Trophoblast cell (in vitro differentiated cells and primary cell): ENCODE data around the gene TBC1D26.
"Not testable (repeated sequence)": the region's sequence is repeated elsewhere in the genome, so short reads cannot be mapped to it uniquely, and the experiment has no call there.

Experiments
- DNase-seq, 2 donors: peaks; one replicate each; pipeline ENCODE4 v3.0.0-alpha.2; 2016
- H2AFZ ChIP-seq: 2 replicates; pipeline ENCODE4 v1.6.1; 2013; ENCODE audit warnings: low read length, moderate library complexity, mild to moderate bottlenecking; ENCODE audit not compliant: insufficient read depth, poor library complexity
- H2AK5ac ChIP-seq: 2 replicates; pipeline ENCODE4 v1.6.1; 2013; ENCODE audit warnings: mild to moderate bottlenecking, low read length
- H2BK120ac ChIP-seq: 2 replicates; pipeline ENCODE4 v1.6.1; 2013; ENCODE audit warnings: low read length, mild to moderate bottlenecking, moderate library complexity; ENCODE audit not compliant: insufficient read depth, poor library complexity
- H2BK12ac ChIP-seq: 2 replicates; pipeline ENCODE4 v1.6.1; 2013; ENCODE audit warnings: mild to moderate bottlenecking, low read length, moderate library complexity
- H2BK5ac ChIP-seq: 2 replicates; pipeline ENCODE4 v1.6.1; 2013; ENCODE audit warnings: low read length, low read depth, moderate library complexity, mild to moderate bottlenecking; ENCODE audit not compliant: poor library complexity
- H3K14ac ChIP-seq: 2 replicates; pipeline ENCODE4 v1.6.1; 2013; ENCODE audit warnings: mild to moderate bottlenecking, low read length
- H3K18ac ChIP-seq: 2 replicates; pipeline ENCODE4 v1.6.1; 2013; ENCODE audit warnings: mild to moderate bottlenecking, low read length
- H3K23ac ChIP-seq: 2 replicates; pipeline ENCODE4 v1.6.1; 2013; ENCODE audit warnings: low read length
- H3K27ac ChIP-seq: 2 replicates; pipeline ENCODE4 v1.5.1; 2013; ENCODE audit warnings: low read depth, mild to moderate bottlenecking, inconsistent platforms, low read length, moderate library complexity
- H3K27me3 ChIP-seq: 2 replicates; pipeline ENCODE4 v1.6.1; 2013; ENCODE audit warnings: inconsistent platforms, mild to moderate bottlenecking, low read length, moderate library complexity; ENCODE audit not compliant: insufficient read depth
- H3K36me3 ChIP-seq, 2 experiments: 1 replicate in 1 of 2; 2 replicates in 1 of 2; pipeline ENCODE4 v1.6.1; 2013; ENCODE audit warnings: low read length in 2 of 2, mild to moderate bottlenecking in 2 of 2, moderate library complexity in 1 of 2; ENCODE audit not compliant: insufficient read depth in 2 of 2, control insufficient read depth in 1 of 2
- H3K4ac ChIP-seq: 2 replicates; pipeline ENCODE4 v1.6.1; 2013; ENCODE audit warnings: low read depth, mild to moderate bottlenecking, low read length, moderate library complexity
- H3K4me1 ChIP-seq, 2 experiments: 1 replicate in 1 of 2; 2 replicates in 1 of 2; pipeline ENCODE4 v1.6.1; 2013; ENCODE audit warnings: low read length in 2 of 2, mild to moderate bottlenecking in 2 of 2, moderate library complexity in 1 of 2; ENCODE audit not compliant: insufficient read depth in 2 of 2, control insufficient read depth in 1 of 2
- H3K4me2 ChIP-seq: 2 replicates; pipeline ENCODE4 v1.6.1; 2013; ENCODE audit warnings: inconsistent platforms, mild to moderate bottlenecking, low read length, moderate library complexity
- H3K4me3 ChIP-seq: 2 replicates; pipeline ENCODE4 v1.5.1; 2013; ENCODE audit warnings: mild to moderate bottlenecking, low read depth, low read length, inconsistent platforms
- H3K79me1 ChIP-seq: one replicate; pipeline ENCODE4 v1.6.1; 2013; ENCODE audit warnings: low read length
- H3K79me2 ChIP-seq: 2 replicates; pipeline ENCODE4 v1.6.1; 2013; ENCODE audit warnings: low read length, mild to moderate bottlenecking; ENCODE audit not compliant: control insufficient read depth, insufficient read depth, poor library complexity
- H3K9ac ChIP-seq: 2 replicates; pipeline ENCODE4 v1.6.1; 2013; ENCODE audit warnings: mild to moderate bottlenecking, low read length
- H3K9me3 ChIP-seq: 2 replicates; pipeline ENCODE4 v1.6.1; 2013; ENCODE audit warnings: low read depth, mild to moderate bottlenecking, control low read depth, inconsistent platforms, low read length; ENCODE audit not compliant: insufficient read depth
- H4K12ac ChIP-seq: 2 replicates; pipeline ENCODE4 v1.6.1; 2013; ENCODE audit warnings: low read depth, mild to moderate bottlenecking, low read length, moderate library complexity
- H4K8ac ChIP-seq: 2 replicates; pipeline ENCODE4 v1.6.1; 2013; ENCODE audit warnings: low read depth, mild to moderate bottlenecking, low read length, moderate library complexity
- H4K91ac ChIP-seq: one replicate; pipeline ENCODE4 v1.6.1; 2013; ENCODE audit warnings: low read depth, mild to moderate bottlenecking, low read length, moderate library complexity
- WGBS: extraction: QIAGEN DNeasy Blood & Tissue Kit; methylation state at CpG from one replicate; pipeline ENCODE4 v1.1.7; 2013; ENCODE audit warnings: missing lambda C conversion rate; ENCODE audit not compliant: insufficient read length, insufficient coverage; ENCODE audit errors: extremely low coverage; 5-methylcytosine and 5-hydroxymethylcytosine counted together

The TBC1D26 gene

DNA sequence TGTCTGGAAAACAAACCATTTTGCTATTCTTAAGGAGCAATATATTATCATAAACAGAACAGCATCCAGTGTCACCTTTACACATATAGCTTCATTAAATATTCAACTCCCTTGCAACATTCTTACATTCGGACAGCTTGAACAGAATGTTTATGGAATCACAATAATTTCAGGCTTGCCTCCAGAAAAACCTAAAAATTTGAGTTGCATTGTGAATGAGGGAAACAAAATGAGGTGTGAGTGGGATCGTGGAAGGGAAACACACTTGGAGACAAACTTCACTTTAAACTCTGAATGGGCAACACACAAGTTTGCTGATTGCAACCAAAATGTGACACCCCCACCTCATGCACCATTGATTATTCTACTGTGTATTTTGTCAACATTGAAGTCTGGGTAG lies 51.4 kb downstream of the TBC1D26 start:
- Histone ChIP-seq H2BK120ac (no peak overlapping the region), H4K91ac (no peak overlapping the region), H2BK12ac (no peak overlapping the region), H3K9ac (no peak overlapping the region), H3K4ac (no peak overlapping the region), H3K79me1 (peaks cover 3% of the 10 kb centered on the region), H2BK5ac (no peak overlapping the region), H3K4me2 (no peak overlapping the region), H4K8ac (no peak overlapping the region), H3K79me2 (no peaks in the 10 kb centered on the region), H3K36me3 (no peaks in the 10 kb centered on the region), H2AFZ (no peak overlapping the region), H3K23ac (no peak overlapping the region), H3K27ac (no peak overlapping the region), H3K4me3 (no peak overlapping the region), H3K9me3 (peaks cover 7% of the 10 kb centered on the region), H3K14ac (no peak overlapping the region), H4K12ac (no peak overlapping the region), H2AK5ac (no peak overlapping the region), H3K18ac (no peak overlapping the region), H3K27me3 (no peaks in the 10 kb centered on the region), H3K4me1 (no peaks in the 10 kb centered on the region)
- no peak for DNase-seq
- WGBS = no CpG with 5 or more reads among the region's 2 CpGs

- H3K79me1 ChIP-seq, H4K8ac ChIP-seq, H3K27ac ChIP-seq, H3K9me3 ChIP-seq, H3K4me1 ChIP-seq, H3K9ac ChIP-seq, H2AFZ ChIP-seq, H3K4me2 ChIP-seq, H4K91ac ChIP-seq, H3K18ac ChIP-seq, H3K23ac ChIP-seq, H2BK120ac ChIP-seq, H3K27me3 ChIP-seq, H3K4ac ChIP-seq, H3K14ac ChIP-seq, DNase-seq, H2BK5ac ChIP-seq, H2AK5ac ChIP-seq, H3K4me3 ChIP-seq, H2BK12ac ChIP-seq, H3K36me3 ChIP-seq, H4K12ac ChIP-seq, H3K79me2 ChIP-seq: not testable (repeated sequence)
- no CpG with 5 or more reads among the region's 2 CpGs for WGBS
Measured at GRCh38 chr17:15784351-15784750, 52.3 kb downstream of the TBC1D26 start.

DNA sequence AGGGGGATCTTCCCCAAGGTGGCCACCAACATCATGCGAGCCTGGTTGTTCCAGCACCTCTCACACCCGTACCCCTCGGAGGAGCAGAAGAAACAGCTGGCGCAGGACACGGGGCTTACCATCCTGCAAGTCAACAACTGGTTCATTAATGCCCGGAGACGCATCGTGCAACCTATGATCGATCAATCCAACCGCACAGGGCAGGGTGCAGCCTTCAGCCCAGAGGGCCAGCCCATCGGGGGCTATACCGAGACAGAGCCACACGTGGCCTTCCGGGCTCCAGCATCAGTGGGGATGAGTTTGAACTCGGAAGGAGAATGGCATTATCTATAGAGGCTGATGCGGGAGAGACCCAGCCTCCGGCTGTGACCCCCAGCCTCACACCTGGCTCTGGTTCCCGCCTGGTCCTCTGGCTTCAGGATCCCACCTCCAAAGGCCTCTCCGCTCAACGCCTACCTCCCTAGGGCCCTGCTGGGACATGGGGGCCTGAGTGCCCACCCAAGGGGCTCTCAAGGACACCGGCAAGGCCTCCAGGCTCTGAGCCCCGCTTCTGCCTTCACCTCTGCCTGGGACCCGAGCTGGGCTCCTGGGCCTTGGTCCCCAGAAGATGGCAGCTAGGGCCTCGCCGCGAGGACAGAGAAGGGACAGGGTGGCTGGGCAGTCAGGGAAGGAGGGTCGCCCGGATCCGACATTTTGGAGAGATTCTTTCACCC lies 55.4 kb downstream of the TBC1D26 start:
- H3K14ac ChIP-seq, H2AK5ac ChIP-seq, H3K79me1 ChIP-seq, H3K4me2 ChIP-seq, H2BK5ac ChIP-seq, H2BK120ac ChIP-seq, H3K4ac ChIP-seq, H4K12ac ChIP-seq, H2BK12ac ChIP-seq, H3K4me1 ChIP-seq, H3K23ac ChIP-seq, H3K27ac ChIP-seq, DNase-seq, H4K91ac ChIP-seq, H4K8ac ChIP-seq, H3K18ac ChIP-seq, H3K27me3 ChIP-seq, H3K9ac ChIP-seq, H3K9me3 ChIP-seq, H3K4me3 ChIP-seq, H3K36me3 ChIP-seq, H3K79me2 ChIP-seq, H2AFZ ChIP-seq: not testable (repeated sequence)
- no CpG with 5 or more reads among the region's 29 CpGs for WGBS

GRCh38 chr17:15788365-15788764 lies 56.3 kb downstream of the TBC1D26 start:
- H3K36me3 ChIP-seq, H3K27me3 ChIP-seq, H3K23ac ChIP-seq, DNase-seq, H2BK12ac ChIP-seq, H3K4me3 ChIP-seq, H2AFZ ChIP-seq, H4K91ac ChIP-seq, H4K12ac ChIP-seq, H3K79me2 ChIP-seq, H3K9ac ChIP-seq, H3K9me3 ChIP-seq, H3K4me1 ChIP-seq, H2BK120ac ChIP-seq, H3K4me2 ChIP-seq, H2AK5ac ChIP-seq, H3K14ac ChIP-seq, H2BK5ac ChIP-seq, H3K4ac ChIP-seq, H4K8ac ChIP-seq, H3K18ac ChIP-seq, H3K79me1 ChIP-seq, H3K27ac ChIP-seq: not testable (repeated sequence)
- no CpG with 5 or more reads among the region's 2 CpGs for WGBS
